PC-9 (cell line): ENCODE measurements around the gene CIAO2B.

ENCODE experiments used
- EZH2 ChIP-seq: fragments of 200-600 bp; sonication (generic); IDR thresholded peaks from 2 replicates; pipeline ENCODE4 v1.8.0; 2017; ENCODE audit warnings: antibody characterized with exemption, low read depth
- TF ChIP-seq, protein P1 (sequence below): fragments of 200-600 bp; sonication (generic); conservative IDR thresholded peaks from 2 replicates; pipeline ENCODE4 v1.6.1; 2017; ENCODE audit warnings: mixed run types, antibody characterized with exemption, mild to moderate bottlenecking, moderate library complexity

DNA sequence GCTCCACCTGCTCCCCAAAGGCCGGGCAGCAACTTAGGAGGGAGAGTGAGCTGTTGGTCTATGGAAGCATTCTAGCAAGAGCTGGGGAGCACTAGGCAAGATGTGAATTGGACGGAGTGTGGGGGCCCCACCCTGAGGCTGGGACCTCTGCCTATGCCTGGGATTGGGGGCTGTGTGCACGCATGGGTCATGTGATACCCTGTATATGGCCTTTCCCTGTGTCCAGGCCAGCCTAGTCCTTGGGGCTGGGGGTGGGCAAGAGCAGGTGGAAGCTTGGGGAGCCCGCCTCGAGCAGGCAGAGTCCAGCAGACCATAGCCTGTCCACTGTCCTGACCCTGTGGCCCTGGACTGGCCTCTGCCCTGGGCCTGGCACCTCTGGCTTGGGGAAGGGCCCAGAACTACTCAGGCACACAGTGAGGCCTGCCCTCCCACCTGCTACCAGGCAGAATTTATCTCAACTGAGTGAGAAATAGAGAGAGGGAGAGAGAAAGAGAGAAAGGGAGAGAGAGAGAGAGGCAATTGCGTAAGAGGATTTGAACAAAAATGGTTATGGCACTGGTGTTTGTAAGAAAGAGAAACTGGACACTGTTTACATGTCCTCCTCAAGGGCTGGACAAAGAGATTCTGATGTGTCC, 34.8 kb downstream of the CIAO2B start:
- TF ChIP-seq, protein P1, sequence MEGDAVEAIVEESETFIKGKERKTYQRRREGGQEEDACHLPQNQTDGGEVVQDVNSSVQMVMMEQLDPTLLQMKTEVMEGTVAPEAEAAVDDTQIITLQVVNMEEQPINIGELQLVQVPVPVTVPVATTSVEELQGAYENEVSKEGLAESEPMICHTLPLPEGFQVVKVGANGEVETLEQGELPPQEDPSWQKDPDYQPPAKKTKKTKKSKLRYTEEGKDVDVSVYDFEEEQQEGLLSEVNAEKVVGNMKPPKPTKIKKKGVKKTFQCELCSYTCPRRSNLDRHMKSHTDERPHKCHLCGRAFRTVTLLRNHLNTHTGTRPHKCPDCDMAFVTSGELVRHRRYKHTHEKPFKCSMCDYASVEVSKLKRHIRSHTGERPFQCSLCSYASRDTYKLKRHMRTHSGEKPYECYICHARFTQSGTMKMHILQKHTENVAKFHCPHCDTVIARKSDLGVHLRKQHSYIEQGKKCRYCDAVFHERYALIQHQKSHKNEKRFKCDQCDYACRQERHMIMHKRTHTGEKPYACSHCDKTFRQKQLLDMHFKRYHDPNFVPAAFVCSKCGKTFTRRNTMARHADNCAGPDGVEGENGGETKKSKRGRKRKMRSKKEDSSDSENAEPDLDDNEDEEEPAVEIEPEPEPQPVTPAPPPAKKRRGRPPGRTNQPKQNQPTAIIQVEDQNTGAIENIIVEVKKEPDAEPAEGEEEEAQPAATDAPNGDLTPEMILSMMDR = no peak
- no peak for TF ChIP-seq EZH2
